Measurements from ENCODE around the gene MUC16. TPM values are rescaled to one million over a fixed set of nuclear protein-coding genes. Genes with fewer than 3 reads are reported as not detected.

MUC16 gene
- total and polyA plus RNA-seq, 4 experiments from 2014 or later: not detected

DNA sequence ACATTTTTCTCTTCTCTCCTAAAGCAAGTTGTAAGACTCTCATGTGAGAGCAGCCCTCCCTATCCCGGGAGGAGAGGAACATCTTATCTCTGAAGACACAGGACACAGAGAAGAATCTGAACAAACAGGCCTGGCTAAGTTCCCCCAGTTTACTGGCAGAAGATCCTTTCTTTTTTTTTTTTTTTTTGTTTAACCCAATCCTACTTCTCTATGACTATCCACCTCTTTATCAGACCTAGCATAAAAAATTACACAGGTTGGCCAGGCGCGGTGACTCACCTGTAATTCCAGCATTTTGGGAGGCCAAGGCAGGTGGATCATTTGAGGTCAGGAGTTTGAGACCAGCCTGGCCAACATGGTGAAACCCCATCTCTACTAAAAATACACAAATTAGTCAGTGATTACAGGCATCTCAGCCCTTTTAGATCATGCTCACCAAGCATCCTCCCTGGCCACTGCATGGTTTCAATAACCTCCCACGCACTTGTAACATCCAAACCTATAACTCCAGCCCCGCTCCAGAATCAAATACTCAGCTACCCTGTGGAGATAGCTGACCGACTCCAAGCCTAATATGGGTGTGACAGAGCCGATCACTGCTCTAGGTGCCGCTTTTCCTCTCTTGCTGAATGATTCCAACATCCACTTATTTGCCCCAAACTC is 27.3 kb upstream of the MUC16 start:
- H3K9me3 Mint-ChIP-seq: no peaks in the 10 kb centered on the region
- Histone ChIP-seq H3K27ac (ENCODE audit: low read depth, low read length) (no peak overlapping the region), H3K27me3 (ENCODE audit: insufficient read depth, low read length) (no peaks in the 10 kb centered on the region), H3K9me3 (ENCODE audit: control insufficient read depth in 1 of 2, low read length in 2 of 2) (no peaks in the 10 kb centered on the region), H3K4me3 (ENCODE audit: low read length in 2 of 2) (no peak overlapping the region), H3K36me3 (ENCODE audit: insufficient read depth, low read length) (no peaks in the 10 kb centered on the region), H3K4me1 (ENCODE audit: insufficient read depth, low read length) (no peaks in the 10 kb centered on the region)
- POLR2A ChIA-PET (ENCODE audit: partially characterized antibody): no interaction called here
- DNase-seq: no peak
- peaks cover 10 to 30% of the 10 kb centered on the region in 2 donors for H3K27me3 Mint-ChIP-seq
- intact Hi-C loops (cut with micrococcal nuclease): no loop called here
- no peaks in the 10 kb centered on the region for H3K4me1 Mint-ChIP-seq
- no peaks in the 10 kb centered on the region for H3K36me3 Mint-ChIP-seq
- H3K27ac Mint-ChIP-seq: no peak overlapping the region
- CTCF ChIA-PET (ENCODE audit: partially characterized antibody): no interaction called here
- H3K4me3 Mint-ChIP-seq: peak overlapping the region in 1 of 8 donors; percentile 6

DNA sequence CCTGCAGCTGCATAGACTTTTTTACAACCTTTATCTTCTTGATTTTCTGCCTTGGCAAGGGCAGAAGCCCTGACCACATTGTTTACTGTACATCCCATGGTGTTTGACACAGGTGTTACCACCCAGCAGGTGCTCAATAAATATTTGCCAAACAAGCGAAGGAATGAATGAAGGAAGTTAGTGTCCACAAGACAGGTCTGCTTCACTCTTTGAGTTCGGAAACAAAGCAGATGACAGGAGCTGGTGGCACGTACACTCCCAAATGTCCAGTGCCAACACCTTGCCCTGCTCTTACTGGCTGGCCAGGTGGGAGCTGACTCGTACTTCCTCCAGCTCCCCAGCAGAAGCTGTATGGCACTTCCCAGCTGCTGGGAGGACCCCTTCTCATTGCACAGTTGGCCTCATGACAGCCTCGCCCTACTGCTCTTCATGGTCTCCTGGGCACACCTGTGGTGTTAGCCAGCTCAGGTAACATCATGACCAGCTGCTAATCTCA is 22.0 kb upstream of the MUC16 start:
- Mint-ChIP-seq H3K27me3 (peaks cover 6 to 24% of the 10 kb centered on the region in 2 donors), H3K9me3 (no peaks in the 10 kb centered on the region), H3K27ac (no peak overlapping the region), H3K36me3 (no peaks in the 10 kb centered on the region), H3K4me3 (no peak overlapping the region), H3K4me1 (no peaks in the 10 kb centered on the region)
- Histone ChIP-seq H3K4me1 (ENCODE audit: insufficient read depth, low read length) (no peaks in the 10 kb centered on the region), H3K4me3 (ENCODE audit: low read length in 2 of 2) (no peak overlapping the region), H3K36me3 (ENCODE audit: insufficient read depth, low read length) (no peaks in the 10 kb centered on the region), H3K9me3 (ENCODE audit: control insufficient read depth in 1 of 2, low read length in 2 of 2) (no peaks in the 10 kb centered on the region), H3K27me3 (ENCODE audit: insufficient read depth, low read length) (no peaks in the 10 kb centered on the region), H3K27ac (ENCODE audit: low read depth, low read length) (no peak overlapping the region)
- ChIA-PET POLR2A (ENCODE audit: partially characterized antibody) (no interaction called here), CTCF (ENCODE audit: partially characterized antibody) (no interaction called here)
- no peak for DNase-seq
- intact Hi-C loops (cut with micrococcal nuclease): no loop called here

DNA sequence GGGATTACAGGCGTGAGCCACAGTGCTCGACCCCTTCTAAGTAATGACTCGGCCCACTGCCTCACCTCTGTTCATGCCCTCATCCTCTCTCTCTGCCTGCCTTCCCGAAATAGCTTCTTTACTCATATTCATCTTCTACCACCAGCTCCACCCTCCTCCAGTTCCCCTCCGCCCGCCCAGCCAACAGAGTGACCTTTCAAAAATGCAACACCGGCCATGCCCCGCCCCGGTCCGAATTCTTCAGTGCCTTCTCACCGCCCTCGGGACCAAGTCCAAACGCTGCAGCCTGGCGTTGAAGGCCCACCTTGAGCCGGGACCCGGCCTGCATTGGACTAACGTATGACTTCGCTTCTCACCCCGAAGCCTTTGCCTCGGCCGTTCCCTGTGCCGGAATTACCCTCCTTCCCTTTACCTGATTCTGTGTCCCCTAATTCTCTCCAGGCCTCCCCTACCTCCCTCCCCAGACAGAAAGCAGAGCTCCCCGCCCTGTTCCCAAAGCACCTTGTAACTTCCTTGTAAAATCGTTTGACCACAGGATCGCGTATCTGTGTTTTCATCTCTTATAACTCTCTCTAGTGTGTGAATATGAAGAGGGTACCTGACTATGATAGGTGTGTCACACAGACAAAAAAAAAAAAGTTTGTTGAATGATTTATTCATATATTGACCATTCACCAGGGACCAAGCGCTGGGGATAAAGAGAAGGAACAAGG is 8.1 kb upstream of the MUC16 start:
- no peaks in the 10 kb centered on the region for H3K4me1 Mint-ChIP-seq
- Histone ChIP-seq H3K4me1 (ENCODE audit: insufficient read depth, low read length) (no peaks in the 10 kb centered on the region), H3K4me3 (ENCODE audit: low read length in 2 of 2) (no peak overlapping the region), H3K9me3 (ENCODE audit: control insufficient read depth in 1 of 2, low read length in 2 of 2) (no peaks in the 10 kb centered on the region), H3K27ac (ENCODE audit: low read depth, low read length) (no peak overlapping the region), H3K36me3 (ENCODE audit: insufficient read depth, low read length) (no peaks in the 10 kb centered on the region), H3K27me3 (ENCODE audit: insufficient read depth, low read length) (no peaks in the 10 kb centered on the region)
- H3K27me3 Mint-ChIP-seq: peaks cover 2 to 5% of the 10 kb centered on the region in 2 donors
- no peak overlapping the region for H3K27ac Mint-ChIP-seq
- no peak for DNase-seq
- H3K36me3 Mint-ChIP-seq: no peaks in the 10 kb centered on the region
- CTCF ChIA-PET (ENCODE audit: partially characterized antibody): no interaction called here
- peaks cover 0 to 6% (median 1%) of the 10 kb centered on the region in 8 donors for H3K9me3 Mint-ChIP-seq
- POLR2A ChIA-PET (ENCODE audit: partially characterized antibody): no interaction called here
- intact Hi-C loops (cut with micrococcal nuclease): no loop called here
- H3K4me3 Mint-ChIP-seq: no peak overlapping the region

DNA sequence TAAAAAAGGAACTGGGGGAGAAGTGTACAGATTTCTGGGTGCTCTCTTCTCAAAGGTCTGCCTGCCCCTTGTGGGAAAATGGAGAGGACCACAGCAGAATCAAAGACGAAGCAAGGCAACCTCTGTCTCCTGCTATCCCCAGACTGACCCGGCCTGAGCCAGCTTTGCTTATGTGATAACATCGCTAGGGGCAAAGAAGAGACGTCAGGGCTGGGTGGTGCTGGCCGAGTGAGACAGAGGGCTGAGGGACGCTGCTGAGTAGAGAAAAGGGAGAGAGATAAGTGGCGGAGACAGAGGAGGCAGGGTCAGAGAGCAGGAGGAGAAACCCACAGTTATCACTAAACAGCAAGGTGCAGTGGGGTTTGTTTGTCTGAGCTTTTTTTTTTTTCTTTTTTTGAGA is 4.6 kb upstream of the MUC16 start:
- peaks cover 0 to 6% (median 1%) of the 10 kb centered on the region in 8 donors for H3K9me3 Mint-ChIP-seq
- H3K9me3 ChIP-seq (ENCODE audit: control insufficient read depth in 1 of 2, low read length in 2 of 2): no peaks in the 10 kb centered on the region
- peak overlapping the region in 1 of 7 donors; percentile 84 for H3K27ac Mint-ChIP-seq
- no peaks in the 10 kb centered on the region for H3K36me3 Mint-ChIP-seq
- H3K27ac ChIP-seq (ENCODE audit: low read depth, low read length): no peak overlapping the region
- CTCF ChIA-PET (ENCODE audit: partially characterized antibody): no interaction called here
- intact Hi-C loops (cut with micrococcal nuclease): no loop called here
- H3K4me1 Mint-ChIP-seq: no peaks in the 10 kb centered on the region
- H3K27me3 Mint-ChIP-seq: peaks cover 3 to 6% of the 10 kb centered on the region in 2 donors
- POLR2A ChIA-PET (ENCODE audit: partially characterized antibody): no interaction called here
- no peaks in the 10 kb centered on the region for H3K4me1 ChIP-seq (ENCODE audit: insufficient read depth, low read length)
- no peak overlapping the region for H3K4me3 Mint-ChIP-seq
- H3K36me3 ChIP-seq (ENCODE audit: insufficient read depth, low read length): no peaks in the 10 kb centered on the region
- no peak overlapping the region for H3K4me3 ChIP-seq (ENCODE audit: low read length in 2 of 2)
- DNase-seq: no peak
- no peaks in the 10 kb centered on the region for H3K27me3 ChIP-seq (ENCODE audit: insufficient read depth, low read length)

DNA sequence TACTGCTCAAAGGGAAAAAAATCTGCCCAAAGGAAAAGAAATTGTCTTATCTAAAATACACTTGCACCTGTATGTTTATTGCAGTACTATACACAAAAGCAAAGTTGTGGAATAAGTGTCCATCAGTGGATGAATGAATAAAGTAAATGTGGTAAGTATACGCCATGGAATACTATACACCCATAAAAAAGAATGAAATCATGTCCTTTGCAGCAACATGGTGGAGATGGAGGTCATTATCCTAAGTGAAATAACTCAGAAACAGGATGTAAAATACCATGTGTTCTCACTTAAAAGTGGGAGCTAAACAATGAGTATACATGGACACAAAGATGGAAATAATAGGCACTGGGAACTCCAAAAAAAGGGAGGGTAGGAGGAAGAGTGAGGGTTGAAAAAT is 3.8 kb upstream of the MUC16 start:
- H3K27ac ChIP-seq (ENCODE audit: low read depth, low read length): no peak overlapping the region
- Mint-ChIP-seq H3K4me1 (no peaks in the 10 kb centered on the region), H3K27me3 (peaks cover 3 to 12% of the 10 kb centered on the region in 2 donors), H3K9me3 (peaks cover 0 to 6% (median 1%) of the 10 kb centered on the region in 8 donors), H3K4me3 (no peak overlapping the region), H3K27ac (no peak overlapping the region), H3K36me3 (no peaks in the 10 kb centered on the region)
- POLR2A ChIA-PET (ENCODE audit: partially characterized antibody): no interaction called here
- CTCF ChIA-PET (ENCODE audit: partially characterized antibody): no interaction called here
- H3K4me1 ChIP-seq (ENCODE audit: insufficient read depth, low read length): no peaks in the 10 kb centered on the region
- intact Hi-C loops (cut with micrococcal nuclease): no loop called here
- H3K27me3 ChIP-seq (ENCODE audit: insufficient read depth, low read length): no peaks in the 10 kb centered on the region
- H3K9me3 ChIP-seq (ENCODE audit: control insufficient read depth in 1 of 2, low read length in 2 of 2): no peaks in the 10 kb centered on the region
- H3K36me3 ChIP-seq (ENCODE audit: insufficient read depth, low read length): no peaks in the 10 kb centered on the region
- DNase-seq: no peak
- H3K4me3 ChIP-seq (ENCODE audit: low read length in 2 of 2): no peak overlapping the region

DNA sequence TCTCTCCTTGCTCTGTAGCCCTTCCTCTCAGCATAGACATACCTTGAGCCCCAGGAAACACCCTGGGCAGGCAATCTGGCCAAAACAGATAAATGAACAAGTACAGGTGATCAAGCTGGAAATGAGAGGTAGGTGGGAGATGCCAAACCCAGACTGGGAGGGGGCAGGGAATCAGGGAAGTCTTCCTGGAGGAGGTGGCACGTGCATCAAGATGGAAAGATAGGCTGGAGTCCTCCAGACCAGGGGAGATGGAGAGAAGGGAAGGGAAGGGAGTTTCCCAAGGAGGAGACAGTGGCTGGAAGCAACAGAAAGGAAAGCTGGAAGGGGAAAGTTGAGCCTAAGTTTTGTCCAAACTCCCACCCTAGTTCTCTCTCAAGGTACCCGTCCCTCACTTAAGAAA is 1.7 kb upstream of the MUC16 start:
- intact Hi-C loops (cut with micrococcal nuclease): no loop called here
- DNase-seq: no peak
- no peaks in the 10 kb centered on the region for H3K4me1 Mint-ChIP-seq
- H3K36me3 Mint-ChIP-seq: no peaks in the 10 kb centered on the region
- CTCF ChIA-PET (ENCODE audit: partially characterized antibody): no interaction called here
- peaks cover 0 to 6% (median 0%) of the 10 kb centered on the region in 8 donors for H3K9me3 Mint-ChIP-seq
- H3K27ac Mint-ChIP-seq: no peak overlapping the region
- H3K9me3 ChIP-seq (ENCODE audit: control insufficient read depth in 1 of 2, low read length in 2 of 2): no peaks in the 10 kb centered on the region
- no peaks in the 10 kb centered on the region for H3K27me3 ChIP-seq (ENCODE audit: insufficient read depth, low read length)
- POLR2A ChIA-PET (ENCODE audit: partially characterized antibody): no interaction called here
- H3K4me3 Mint-ChIP-seq: peak overlapping the region in 1 of 8 donors; percentile 55
- H3K27me3 Mint-ChIP-seq: peaks cover 3 to 11% of the 10 kb centered on the region in 2 donors
- H3K27ac ChIP-seq (ENCODE audit: low read depth, low read length): no peak overlapping the region
- H3K36me3 ChIP-seq (ENCODE audit: insufficient read depth, low read length): no peaks in the 10 kb centered on the region
- no peak overlapping the region for H3K4me3 ChIP-seq (ENCODE audit: low read length in 2 of 2)
- no peaks in the 10 kb centered on the region for H3K4me1 ChIP-seq (ENCODE audit: insufficient read depth, low read length)

DNA sequence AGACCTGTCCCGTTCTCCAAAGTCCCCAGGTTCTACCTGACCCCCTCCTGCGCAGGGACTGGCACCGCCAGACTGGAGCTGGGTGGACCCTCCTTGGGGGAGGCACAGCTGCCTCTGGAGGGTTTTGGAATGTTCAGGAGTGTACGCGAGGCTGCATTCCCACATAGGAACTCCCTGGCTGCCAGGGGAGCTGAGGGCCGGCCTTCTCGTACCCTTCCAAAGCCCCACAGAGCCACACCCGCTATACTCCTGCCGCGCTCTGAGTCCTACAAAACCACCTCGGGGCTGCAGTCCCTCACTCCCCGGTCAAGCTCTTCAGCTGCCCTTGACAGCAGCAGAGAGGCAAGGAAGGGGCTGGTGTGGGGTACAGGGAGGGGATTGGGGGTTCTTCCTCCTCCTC is 484 bp upstream of the MUC16 start:
- Mint-ChIP-seq H3K36me3 (no peaks in the 10 kb centered on the region), H3K4me1 (no peaks in the 10 kb centered on the region), H3K27me3 (peaks cover 3 to 11% of the 10 kb centered on the region in 2 donors), H3K9me3 (peaks cover 0 to 6% (median 0%) of the 10 kb centered on the region in 8 donors), H3K27ac (no peak overlapping the region), H3K4me3 (no peak overlapping the region)
- intact Hi-C loops (cut with micrococcal nuclease): no loop called here
- Histone ChIP-seq H3K27me3 (ENCODE audit: insufficient read depth, low read length) (no peaks in the 10 kb centered on the region), H3K9me3 (ENCODE audit: control insufficient read depth in 1 of 2, low read length in 2 of 2) (no peaks in the 10 kb centered on the region), H3K27ac (ENCODE audit: low read depth, low read length) (no peak overlapping the region), H3K4me1 (ENCODE audit: insufficient read depth, low read length) (no peaks in the 10 kb centered on the region), H3K4me3 (ENCODE audit: low read length in 2 of 2) (no peak overlapping the region), H3K36me3 (ENCODE audit: insufficient read depth, low read length) (no peaks in the 10 kb centered on the region)
- ChIA-PET CTCF (ENCODE audit: partially characterized antibody) (no interaction called here), POLR2A (ENCODE audit: partially characterized antibody) (interaction anchor here (0.6 kb wide), 1 partner anchor 12 kb away, joined by 3 read pairs; no protein-coding TSS in a partner anchor)
- no peak for DNase-seq

Measured in CD4-positive, alpha-beta memory T cell (primary cell).